Stimulated activated naive B cell treated with anti-CD40 and anti-IgM and Interleukin-4, amounts not matched to agents 10 μg/mL and 1 μg/mL and 100 μg/mL, for 72 hours (primary cell): ENCODE results near the gene MNS1.
A peak's percentile ranks its signal among the peaks of the same experiment; 100 is the strongest.
"Not testable (repeated sequence)": the region's sequence is repeated elsewhere in the genome, so short reads cannot be mapped to it uniquely, and the experiment has no call there.

Source experiments
- ATAC-seq, 2 donors: fragments of 150-1000 bp; cut with Tn5 transposase; replicated peaks; 2 replicates each; pipeline ENCODE4 v1.10.0; 2021; ENCODE audit warnings: moderate library complexity in 1 of 2
- DNase-seq: peaks from one replicate; pipeline ENCODE4 v3.0.0; 2021
- H3K27ac Mint-ChIP-seq: one replicate; pipeline ENCODE4 v1.8.0; 2022; ENCODE audit warnings: mild to moderate bottlenecking, mixed read lengths
- H3K27me3 Mint-ChIP-seq, 2 donors: one replicate each; pipeline ENCODE4 v1.8.0; 2022; ENCODE audit warnings: mixed read lengths in 2 of 2
- H3K36me3 Mint-ChIP-seq, 2 donors: one replicate each; pipeline ENCODE4 v1.8.0; 2022; ENCODE audit warnings: mixed read lengths in 2 of 2, mild to moderate bottlenecking in 1 of 2
- H3K4me1 Mint-ChIP-seq, 2 donors: one replicate each; pipeline ENCODE4 v1.8.0; 2022; ENCODE audit warnings: mixed read lengths in 2 of 2, mild to moderate bottlenecking in 1 of 2
- H3K4me3 Mint-ChIP-seq, 2 donors: one replicate each; pipeline ENCODE4 v1.8.0; 2022; ENCODE audit warnings: mild to moderate bottlenecking in 2 of 2, mixed read lengths in 2 of 2, moderate library complexity in 1 of 2
- H3K9me3 Mint-ChIP-seq, 2 donors: one replicate each; pipeline ENCODE4 v1.8.0; 2022; ENCODE audit warnings: mixed read lengths in 2 of 2, mild to moderate bottlenecking in 1 of 2

The MNS1 gene, protein sequence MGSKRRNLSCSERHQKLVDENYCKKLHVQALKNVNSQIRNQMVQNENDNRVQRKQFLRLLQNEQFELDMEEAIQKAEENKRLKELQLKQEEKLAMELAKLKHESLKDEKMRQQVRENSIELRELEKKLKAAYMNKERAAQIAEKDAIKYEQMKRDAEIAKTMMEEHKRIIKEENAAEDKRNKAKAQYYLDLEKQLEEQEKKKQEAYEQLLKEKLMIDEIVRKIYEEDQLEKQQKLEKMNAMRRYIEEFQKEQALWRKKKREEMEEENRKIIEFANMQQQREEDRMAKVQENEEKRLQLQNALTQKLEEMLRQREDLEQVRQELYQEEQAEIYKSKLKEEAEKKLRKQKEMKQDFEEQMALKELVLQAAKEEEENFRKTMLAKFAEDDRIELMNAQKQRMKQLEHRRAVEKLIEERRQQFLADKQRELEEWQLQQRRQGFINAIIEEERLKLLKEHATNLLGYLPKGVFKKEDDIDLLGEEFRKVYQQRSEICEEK

DNA sequence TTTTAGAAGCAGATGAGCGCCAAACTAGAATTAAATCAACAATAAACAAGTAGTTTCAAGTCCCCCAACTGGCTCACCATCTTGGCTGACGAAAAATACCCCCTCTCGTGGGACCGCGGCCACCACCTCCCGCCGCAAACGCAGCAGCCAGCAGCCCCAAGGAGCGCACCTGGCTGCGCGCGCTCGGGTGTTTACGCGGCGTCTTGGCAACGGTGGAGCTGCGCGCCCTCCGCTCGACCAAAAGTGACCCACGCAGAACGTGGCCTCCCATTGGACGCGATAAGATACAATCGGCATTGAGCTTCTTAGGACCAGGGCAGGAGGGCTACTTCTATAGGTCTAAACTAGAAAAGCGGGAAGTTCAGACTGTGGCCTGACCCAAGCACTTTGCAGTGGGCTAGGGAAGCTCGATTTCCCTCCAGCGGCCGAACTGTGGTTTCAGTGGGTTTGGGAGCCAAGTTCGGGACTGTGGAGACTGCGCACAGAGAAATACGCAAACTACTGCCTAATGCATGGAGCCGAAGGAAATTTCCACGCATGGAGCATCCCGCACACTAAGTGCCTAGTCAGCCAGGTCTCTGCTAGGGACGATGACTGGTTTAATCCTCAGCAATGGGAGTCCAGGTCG, at the start of gene MNS1:
TSS of gene MNS1 (minus strand) at position 245 of the 628 bp plus-strand sequence. CDS start at position 80, 165 bp downstream.
- peak; percentile 91 for DNase-seq
- H3K4me1 Mint-ChIP-seq, result peaks cover 6 to 19% of the 10 kb centered on the region in 2 donors
- no peaks in the 10 kb centered on the region for H3K36me3 Mint-ChIP-seq
- peak within 1 kb of the TSS; percentile 95 for H3K4me3 Mint-ChIP-seq
- peak; percentile 99 to 100 for ATAC-seq
- no peaks in the 10 kb centered on the region for H3K27me3 Mint-ChIP-seq
- no peaks in the 10 kb centered on the region for H3K9me3 Mint-ChIP-seq
- peak within 1 kb of the TSS; percentile 94 for H3K27ac Mint-ChIP-seq

DNA sequence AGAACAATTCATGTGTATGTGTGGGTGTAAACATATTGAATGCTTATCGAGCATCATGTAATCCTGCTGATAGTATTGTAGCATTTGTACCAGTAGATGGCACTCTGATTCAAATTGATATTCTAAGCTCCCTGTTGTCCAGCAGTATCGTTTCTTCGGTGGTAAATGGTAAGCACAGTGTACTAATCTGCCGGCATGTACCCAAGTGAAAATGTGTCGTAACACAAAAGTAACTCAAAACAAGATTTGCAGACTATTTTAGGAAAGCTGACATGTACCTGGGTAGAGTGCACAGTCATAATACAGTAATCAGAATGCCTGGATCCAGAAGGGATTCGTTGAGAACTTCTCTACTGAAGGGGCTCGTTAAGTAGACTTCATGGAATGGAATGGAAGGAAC, 31.7 kb upstream of the MNS1 start:
- Mint-ChIP-seq H3K27ac (no peak overlapping the region), H3K9me3 (peaks cover 3 to 5% of the 10 kb centered on the region in 2 donors), H3K27me3 (no peaks in the 10 kb centered on the region), H3K4me1 (peaks cover 3 to 4% of the 10 kb centered on the region in 2 donors), H3K36me3 (no peaks in the 10 kb centered on the region), H3K4me3 (no peak overlapping the region)
- ATAC-seq (peak; percentile 80 to 88), DNase-seq (no peak)

DNA sequence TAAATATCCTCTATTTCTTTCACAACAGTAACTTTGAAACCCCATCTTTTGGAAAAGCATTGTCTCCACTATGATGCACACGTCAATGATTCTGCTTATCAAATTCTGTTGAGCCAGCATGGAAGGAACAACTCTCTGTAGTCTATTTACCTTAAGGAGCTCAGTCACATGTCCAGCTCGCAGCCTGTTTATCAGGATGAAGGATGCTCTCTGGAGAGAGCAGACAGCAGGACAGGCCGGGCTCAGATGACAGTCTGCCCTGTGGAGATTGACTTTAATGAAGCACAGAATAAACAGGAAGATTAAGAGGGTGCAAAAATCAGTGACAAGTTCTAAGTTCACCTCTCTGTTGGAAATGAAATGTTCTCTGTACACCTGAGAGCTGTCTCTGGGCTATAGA, 30.6 kb upstream of the MNS1 start:
- ATAC-seq (no peak), DNase-seq (no peak)
- H3K36me3 Mint-ChIP-seq, result no peaks in the 10 kb centered on the region
- H3K9me3 Mint-ChIP-seq, result no peaks in the 10 kb centered on the region
- H3K27me3 Mint-ChIP-seq, result no peaks in the 10 kb centered on the region
- peaks cover 3 to 4% of the 10 kb centered on the region in 2 donors for H3K4me1 Mint-ChIP-seq
- no peak overlapping the region for H3K27ac Mint-ChIP-seq
- H3K4me3 Mint-ChIP-seq, result no peak overlapping the region

DNA sequence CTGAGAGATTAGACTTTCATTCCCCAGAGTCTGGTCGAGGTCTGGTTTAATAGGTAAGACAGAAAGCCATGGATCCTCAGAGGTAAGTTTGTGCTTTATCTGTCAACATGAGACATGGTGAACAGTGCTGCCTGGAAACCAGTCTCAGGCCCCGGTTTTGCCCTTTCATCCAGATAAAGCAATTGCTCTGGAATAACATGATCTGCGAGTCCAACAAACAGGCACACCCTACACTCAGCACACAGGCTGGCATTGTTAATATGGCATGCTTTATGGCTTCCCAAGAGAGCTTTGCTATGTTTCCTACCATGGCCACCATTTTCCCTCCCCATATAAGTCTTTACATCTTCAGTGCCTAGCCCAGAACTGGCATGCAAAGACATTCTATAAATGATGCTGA, 30.1 kb upstream of the MNS1 start:
- ATAC-seq, result no peak
- Mint-ChIP-seq H3K4me1 (peaks cover 3 to 4% of the 10 kb centered on the region in 2 donors), H3K9me3 (no peaks in the 10 kb centered on the region), H3K36me3 (no peaks in the 10 kb centered on the region), H3K27ac (no peak overlapping the region), H3K27me3 (no peaks in the 10 kb centered on the region), H3K4me3 (no peak overlapping the region)
- no peak for DNase-seq

DNA sequence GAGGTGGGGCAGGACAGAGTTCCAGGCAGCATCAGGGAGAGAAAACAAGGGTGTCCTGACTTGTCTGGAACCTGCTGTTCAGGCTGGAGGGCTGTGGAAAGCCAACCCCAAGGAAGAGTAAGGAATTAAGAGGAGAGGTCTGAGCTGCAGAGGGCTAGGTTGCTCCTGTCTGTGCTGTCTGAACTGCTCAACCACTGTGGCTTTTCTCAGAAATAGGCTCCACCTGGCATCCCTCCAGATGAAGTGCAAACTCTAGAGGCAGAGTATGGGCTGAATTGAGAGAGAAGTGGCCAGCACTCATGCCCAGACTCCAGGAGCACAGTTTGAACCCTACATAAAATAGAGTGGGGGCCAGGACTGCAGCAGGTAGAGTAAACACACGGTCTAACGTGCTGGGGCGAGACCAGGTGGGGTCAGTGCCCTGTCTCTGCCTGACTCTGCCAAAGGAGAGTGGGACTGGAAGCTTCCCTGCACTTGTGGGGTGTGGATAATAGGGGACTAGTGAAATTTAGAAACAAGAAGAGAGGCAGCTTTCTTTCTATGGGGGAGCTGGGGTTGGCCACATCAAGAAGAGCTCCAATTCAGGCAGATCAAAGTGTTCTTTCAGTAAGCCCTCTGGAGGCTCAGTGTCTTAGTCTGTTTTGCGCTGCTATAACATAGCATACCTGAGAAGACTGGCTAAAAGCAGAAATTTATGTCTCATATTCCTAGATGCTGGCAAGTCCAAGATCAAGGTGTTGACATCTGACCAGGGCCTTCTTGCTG, 28.0 kb upstream of the MNS1 start:
- Mint-ChIP-seq H3K4me3 (no peak overlapping the region), H3K9me3 (no peaks in the 10 kb centered on the region), H3K4me1 (peaks cover 3 to 4% of the 10 kb centered on the region in 2 donors), H3K27me3 (no peaks in the 10 kb centered on the region), H3K27ac (no peak overlapping the region), H3K36me3 (no peaks in the 10 kb centered on the region)
- ATAC-seq (no peak), DNase-seq (no peak)

DNA sequence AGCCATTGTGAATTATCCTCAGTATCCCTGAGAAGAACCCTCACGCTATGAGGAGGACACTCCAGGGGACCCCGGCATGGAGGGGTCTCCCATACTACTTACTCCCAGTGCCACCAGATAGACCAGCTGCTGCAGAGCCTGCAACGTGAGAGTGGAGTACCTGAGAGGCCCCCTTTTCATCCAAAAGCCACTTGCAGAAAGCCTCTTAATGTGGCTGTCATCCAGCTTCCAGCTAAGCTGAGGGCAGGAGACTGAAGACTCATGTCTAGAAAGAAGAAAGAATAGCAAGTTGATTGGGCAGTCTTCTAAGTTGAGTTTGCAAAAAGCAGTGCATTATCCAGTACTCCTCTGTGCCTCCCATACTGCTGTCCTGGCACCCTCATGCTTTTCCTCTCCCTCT, 27.3 kb upstream of the MNS1 start:
- Mint-ChIP-seq H3K4me3 (no peak overlapping the region), H3K27ac (no peak overlapping the region), H3K9me3 (no peaks in the 10 kb centered on the region), H3K4me1 (peaks cover 3 to 4% of the 10 kb centered on the region in 2 donors), H3K27me3 (no peaks in the 10 kb centered on the region), H3K36me3 (no peaks in the 10 kb centered on the region)
- DNase-seq, result no peak
- no peak for ATAC-seq

DNA sequence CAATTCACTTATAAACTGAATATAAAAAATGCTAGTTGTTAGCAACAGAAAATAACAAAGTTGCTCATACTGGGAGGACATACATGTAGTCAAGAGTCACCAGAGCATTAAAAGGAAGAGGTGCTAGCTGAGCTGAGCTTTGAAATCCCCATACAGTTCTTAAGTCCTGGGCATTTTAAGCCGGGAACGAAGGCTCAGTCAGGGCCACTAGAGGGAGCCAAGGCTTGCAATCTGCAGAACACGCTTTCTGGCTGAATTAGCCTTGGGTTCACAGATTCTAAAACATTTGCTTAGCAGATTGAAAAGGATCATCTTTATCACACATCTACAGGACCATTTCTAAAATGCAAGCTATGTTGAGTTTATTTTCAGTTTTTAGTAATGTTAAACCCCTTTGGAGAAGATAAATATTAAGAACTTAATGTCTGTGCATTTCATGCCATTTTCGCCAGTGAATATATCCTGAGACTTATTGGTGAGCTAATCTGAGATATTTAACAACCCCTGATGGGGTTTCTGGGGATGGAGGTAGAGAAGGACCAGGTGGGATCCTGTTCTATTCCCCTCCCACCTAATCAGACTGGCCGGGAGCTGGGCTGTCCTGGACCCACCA, 26.3 kb upstream of the MNS1 start:
- Mint-ChIP-seq H3K36me3 (no peaks in the 10 kb centered on the region), H3K4me3 (no peak overlapping the region), H3K9me3 (no peaks in the 10 kb centered on the region), H3K27me3 (no peaks in the 10 kb centered on the region), H3K4me1 (no peaks in the 10 kb centered on the region), H3K27ac (no peak overlapping the region)
- DNase-seq (peak; percentile 39), ATAC-seq (peak; percentile 79 to 94)

DNA sequence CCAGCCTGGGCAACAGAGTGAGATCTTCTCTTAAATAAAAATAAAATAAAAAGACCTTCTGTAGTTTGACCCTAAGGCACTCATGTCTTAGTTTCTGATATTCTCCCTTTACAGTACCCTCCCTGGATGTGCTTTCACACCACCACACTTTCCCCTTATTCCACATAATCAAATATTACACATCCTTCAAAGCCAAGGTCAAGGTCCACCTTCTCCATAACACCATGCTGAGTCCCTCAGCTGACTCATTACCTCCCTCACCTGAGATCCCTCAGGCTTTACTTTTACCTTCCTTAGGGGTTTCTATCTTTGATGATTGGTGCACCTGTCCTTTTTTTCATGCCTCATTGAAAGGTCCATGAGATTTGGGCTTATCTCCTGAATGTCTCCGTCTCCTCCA, 25.5 kb upstream of the MNS1 start:
- Mint-ChIP-seq H3K27me3 (no peaks in the 10 kb centered on the region), H3K36me3 (no peaks in the 10 kb centered on the region), H3K9me3 (peaks cover 0 to 2% of the 10 kb centered on the region in 2 donors), H3K4me3 (no peak overlapping the region), H3K4me1 (no peaks in the 10 kb centered on the region), H3K27ac (no peak overlapping the region)
- no peak for ATAC-seq
- DNase-seq, result no peak

DNA sequence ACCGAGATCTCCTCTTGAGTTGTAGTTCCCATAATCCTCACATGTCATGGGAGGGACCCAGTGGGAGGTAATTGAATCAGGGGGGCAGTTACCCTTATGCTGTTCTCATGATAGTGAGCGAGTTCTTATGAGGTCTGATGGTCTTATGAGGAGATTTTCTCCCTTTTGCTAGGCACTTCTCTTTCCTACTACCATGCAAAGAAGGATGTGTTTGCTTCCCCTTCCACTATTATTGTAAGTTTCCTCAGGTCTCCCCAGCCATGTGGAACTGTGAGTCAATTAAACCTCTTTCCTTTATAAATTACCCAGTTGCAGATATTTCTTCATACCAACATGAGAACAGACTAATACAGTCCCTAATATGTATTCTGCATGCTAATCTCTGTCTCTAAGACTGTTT, 21.3 kb upstream of the MNS1 start:
- not testable (repeated sequence) for DNase-seq, H3K4me1 Mint-ChIP-seq, H3K27ac Mint-ChIP-seq, H3K9me3 Mint-ChIP-seq, H3K36me3 Mint-ChIP-seq, H3K27me3 Mint-ChIP-seq, H3K4me3 Mint-ChIP-seq, ATAC-seq

DNA sequence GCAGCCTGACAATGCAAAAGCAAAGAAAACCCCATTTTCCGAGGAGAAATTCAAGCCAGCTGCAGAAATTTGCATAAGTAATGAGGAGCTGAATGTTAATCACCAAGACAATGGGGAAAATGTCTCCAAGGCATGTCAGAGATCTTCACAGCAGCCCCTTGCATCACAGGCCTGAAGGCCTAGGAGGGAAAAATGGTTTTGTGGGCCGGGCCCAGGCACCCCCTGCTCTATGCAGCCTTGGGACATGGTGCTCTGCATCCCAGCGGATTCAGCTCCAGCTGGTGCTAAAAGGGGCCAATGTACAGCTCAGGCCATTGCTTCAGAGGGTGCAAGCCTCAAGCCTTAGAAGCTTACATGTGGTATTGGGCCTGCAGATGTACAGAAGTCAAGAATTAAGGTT, 20.5 kb upstream of the MNS1 start:
- H3K9me3 Mint-ChIP-seq, ATAC-seq, H3K36me3 Mint-ChIP-seq, H3K27ac Mint-ChIP-seq, H3K4me1 Mint-ChIP-seq, DNase-seq, H3K4me3 Mint-ChIP-seq, H3K27me3 Mint-ChIP-seq: not testable (repeated sequence)

DNA sequence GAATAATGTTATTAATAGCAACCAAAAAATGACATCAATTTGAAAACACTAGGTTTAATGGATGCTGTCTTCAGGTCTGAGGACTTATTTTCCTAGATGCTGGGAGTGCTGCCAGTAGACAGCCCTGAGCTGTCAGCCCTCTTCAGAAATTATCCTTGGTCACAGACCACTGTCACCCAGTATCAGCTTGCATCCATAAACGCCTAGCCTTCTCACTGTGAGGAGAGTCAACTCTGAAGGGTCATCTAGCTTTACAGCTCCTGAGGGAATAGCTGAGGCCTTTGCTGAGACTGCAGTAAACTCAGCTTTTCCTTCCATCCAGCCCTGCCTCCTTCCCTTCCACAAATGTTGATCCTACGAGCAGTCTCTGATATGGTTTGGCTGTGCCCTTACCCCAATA, 19.4 kb upstream of the MNS1 start:
- Mint-ChIP-seq H3K27ac (no peak overlapping the region), H3K36me3 (peaks cover 1 to 3% of the 10 kb centered on the region in 2 donors), H3K4me1 (no peaks in the 10 kb centered on the region), H3K4me3 (no peak overlapping the region), H3K27me3 (peaks cover 0 to 3% of the 10 kb centered on the region in 2 donors), H3K9me3 (peaks cover 2 to 5% of the 10 kb centered on the region in 2 donors)
- DNase-seq (no peak), ATAC-seq (no peak)

DNA sequence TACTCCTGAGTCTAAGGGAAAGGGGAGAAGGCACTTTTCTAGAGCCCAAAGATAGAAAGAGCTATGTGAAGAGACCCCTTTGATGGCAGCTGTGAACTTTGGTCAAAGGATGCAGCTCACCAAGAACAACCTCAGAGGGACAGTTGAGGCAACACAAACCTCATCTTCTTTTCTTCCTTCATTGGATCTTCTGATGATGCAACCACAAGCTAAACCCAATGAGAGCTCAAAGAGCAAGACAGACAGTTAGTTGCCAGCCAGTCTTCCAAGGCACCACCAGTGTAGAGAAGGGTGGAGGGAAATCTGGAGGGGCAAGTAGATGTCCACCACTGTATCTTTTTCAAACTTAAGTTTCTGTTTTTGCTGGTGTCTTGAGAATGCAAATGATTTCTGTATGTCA, 10.4 kb upstream of the MNS1 start:
- Mint-ChIP-seq H3K4me1 (no peaks in the 10 kb centered on the region), H3K36me3 (peaks cover 1 to 4% of the 10 kb centered on the region in 2 donors), H3K4me3 (no peak overlapping the region), H3K27ac (no peak overlapping the region), H3K9me3 (peaks cover 2 to 7% of the 10 kb centered on the region in 2 donors), H3K27me3 (peaks cover 0 to 4% of the 10 kb centered on the region in 2 donors)
- DNase-seq (no peak), ATAC-seq (no peak)

DNA sequence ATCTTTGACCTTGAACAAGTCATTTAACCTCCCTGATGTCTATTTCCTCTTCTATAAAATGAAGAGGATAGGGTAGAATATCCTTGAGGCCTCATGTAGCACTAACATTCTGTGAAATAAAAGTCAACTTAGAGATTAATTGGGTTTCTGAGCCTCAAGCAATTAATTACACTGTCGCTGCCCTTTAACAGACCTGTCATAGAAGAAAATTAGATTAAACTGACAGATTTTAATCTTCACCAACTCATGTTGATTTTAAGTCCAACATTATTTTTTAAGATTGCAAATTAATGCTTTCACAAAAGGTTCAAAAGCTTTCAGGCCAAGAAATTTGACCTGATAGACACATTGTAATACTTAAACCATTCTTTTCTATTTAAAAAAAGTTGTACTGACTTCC, 8.1 kb upstream of the MNS1 start:
- Mint-ChIP-seq H3K36me3 (no peaks in the 10 kb centered on the region), H3K4me3 (no peak overlapping the region), H3K27ac (no peak overlapping the region), H3K4me1 (peaks cover 4 to 8% of the 10 kb centered on the region in 2 donors), H3K27me3 (no peaks in the 10 kb centered on the region), H3K9me3 (no peaks in the 10 kb centered on the region)
- ATAC-seq (no peak), DNase-seq (no peak)

DNA sequence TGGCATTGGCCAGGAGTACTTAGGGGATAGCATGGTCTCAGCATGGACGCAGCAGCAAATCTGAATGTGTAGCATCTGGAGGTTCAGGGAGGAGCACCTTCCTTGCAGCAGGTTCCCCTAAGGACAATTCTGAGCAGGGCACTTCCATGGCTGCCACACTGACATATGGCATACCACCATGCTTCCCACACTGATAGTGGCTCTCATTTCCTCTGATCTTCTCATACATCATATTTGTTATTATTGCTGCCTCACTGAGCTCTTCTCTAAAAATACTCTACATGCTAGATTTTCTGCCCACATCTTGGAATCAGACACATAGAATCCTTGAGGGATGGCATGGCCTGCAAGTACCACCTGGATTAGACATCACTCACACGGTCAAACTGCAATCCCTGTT, 7.3 kb upstream of the MNS1 start:
- no peaks in the 10 kb centered on the region for H3K9me3 Mint-ChIP-seq
- no peaks in the 10 kb centered on the region for H3K27me3 Mint-ChIP-seq
- no peak overlapping the region for H3K27ac Mint-ChIP-seq
- ATAC-seq (no peak), DNase-seq (no peak)
- H3K36me3 Mint-ChIP-seq, result no peaks in the 10 kb centered on the region
- H3K4me3 Mint-ChIP-seq, result no peak overlapping the region
- peaks cover 4 to 10% of the 10 kb centered on the region in 2 donors for H3K4me1 Mint-ChIP-seq
